ENCODE measurements around the gene PIK3R6. TPM values are rescaled to one million over a fixed set of nuclear protein-coding genes. Genes with fewer than 3 reads are reported as not detected.

Gene PIK3R6
- total and polyA plus RNA-seq, 4 experiments from 2014 or later: 0.13 to 0.47 (median 0.21) TPM

DNA sequence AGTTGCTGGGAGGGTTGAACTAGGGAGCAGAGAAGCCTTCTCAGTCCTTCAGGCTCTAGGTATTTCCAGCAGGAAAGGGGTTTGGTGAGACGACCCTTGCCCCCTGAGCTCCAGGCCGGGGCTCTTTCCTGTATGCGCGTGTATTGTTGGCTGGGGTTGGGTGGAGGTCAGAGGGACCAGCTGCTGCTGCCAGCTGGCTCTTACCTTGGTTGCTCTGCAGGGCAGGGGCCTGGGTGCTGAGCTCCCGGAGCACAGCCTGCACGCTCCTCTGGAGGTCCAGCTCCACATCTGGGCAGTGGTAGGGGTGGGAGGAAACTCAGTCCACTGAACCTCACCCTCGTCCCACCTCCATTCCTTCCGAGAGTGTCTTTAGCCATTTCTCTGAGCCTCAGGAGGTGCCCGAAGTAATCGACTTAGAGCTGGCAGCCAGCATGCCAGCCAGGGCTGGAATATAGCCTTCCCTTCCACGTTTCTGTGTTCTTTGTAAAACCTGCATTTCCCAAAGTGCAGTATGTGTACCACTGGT is 28.0 kb downstream of the PIK3R6 start:
- Mint-ChIP-seq H3K4me3 (no peak overlapping the region), H3K27me3 (no peaks in the 10 kb centered on the region), H3K36me3 (peaks cover 0 to 10% of the 10 kb centered on the region in 2 donors), H3K4me1 (no peaks in the 10 kb centered on the region), H3K9me3 (peaks cover 0 to 3% (median 0%) of the 10 kb centered on the region in 8 donors), H3K27ac (peak overlapping the region in 1 of 7 donors; percentile 53)
- H3K27ac ChIP-seq (ENCODE audit: low read depth, low read length): no peak overlapping the region
- no peaks in the 10 kb centered on the region for H3K9me3 ChIP-seq (ENCODE audit: control insufficient read depth in 1 of 2, low read length in 2 of 2)
- H3K4me1 ChIP-seq (ENCODE audit: insufficient read depth, low read length): no peaks in the 10 kb centered on the region
- ChIA-PET POLR2A (ENCODE audit: partially characterized antibody) (no interaction called here), CTCF (ENCODE audit: partially characterized antibody) (no interaction called here)
- H3K36me3 ChIP-seq (ENCODE audit: insufficient read depth, low read length): no peaks in the 10 kb centered on the region
- intact Hi-C loops (cut with micrococcal nuclease): no loop called here
- no peaks in the 10 kb centered on the region for H3K27me3 ChIP-seq (ENCODE audit: insufficient read depth, low read length)
- DNase-seq: no peak
- no peak overlapping the region for H3K4me3 ChIP-seq (ENCODE audit: low read length in 2 of 2)

- Mint-ChIP-seq H3K4me3 (no peak overlapping the region), H3K27ac (no peak overlapping the region), H3K4me1 (no peaks in the 10 kb centered on the region), H3K27me3 (no peaks in the 10 kb centered on the region), H3K9me3 (peaks cover 0 to 3% (median 0%) of the 10 kb centered on the region in 8 donors), H3K36me3 (peaks cover 0 to 10% of the 10 kb centered on the region in 2 donors)
- ChIA-PET POLR2A (ENCODE audit: partially characterized antibody) (no interaction called here), CTCF (ENCODE audit: partially characterized antibody) (no interaction called here)
- H3K9me3 ChIP-seq (ENCODE audit: control insufficient read depth in 1 of 2, low read length in 2 of 2): no peaks in the 10 kb centered on the region
- DNase-seq: no peak
- no peak overlapping the region for H3K27ac ChIP-seq (ENCODE audit: low read depth, low read length)
- H3K4me1 ChIP-seq (ENCODE audit: insufficient read depth, low read length): no peaks in the 10 kb centered on the region
- H3K36me3 ChIP-seq (ENCODE audit: insufficient read depth, low read length): no peaks in the 10 kb centered on the region
- intact Hi-C loops (cut with micrococcal nuclease): no loop called here
- H3K4me3 ChIP-seq (ENCODE audit: low read length in 2 of 2): no peak overlapping the region
- no peaks in the 10 kb centered on the region for H3K27me3 ChIP-seq (ENCODE audit: insufficient read depth, low read length)
These were observed 28.9 kb downstream of the PIK3R6 start for GRCh38 chr17:8838551-8839095.

DNA sequence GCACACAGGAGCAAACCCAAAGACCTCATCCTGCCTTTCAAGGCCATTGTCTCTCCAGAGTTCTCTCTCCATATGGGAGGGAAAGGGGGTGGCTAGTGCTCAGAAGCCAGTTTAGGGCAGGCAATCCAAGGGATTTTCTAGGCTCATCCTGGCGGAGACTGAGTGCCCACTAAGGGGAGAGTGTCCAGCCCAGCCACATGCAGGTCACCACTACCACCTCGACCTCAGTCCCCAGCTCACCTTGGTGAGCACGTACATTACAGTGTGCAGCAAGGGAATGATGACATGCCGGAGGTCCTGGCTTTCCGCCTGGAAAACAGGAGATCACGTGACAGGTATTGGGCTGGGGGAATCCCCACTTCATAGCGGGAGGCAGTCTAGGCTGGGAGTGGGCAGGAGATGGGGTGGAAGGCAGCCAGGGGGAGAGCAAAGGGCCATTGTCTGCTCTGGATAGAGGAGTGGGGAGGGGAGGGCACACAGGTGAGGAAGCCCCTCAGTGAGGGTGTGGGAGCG is 29.9 kb downstream of the PIK3R6 start:
- H3K4me1 ChIP-seq (ENCODE audit: insufficient read depth, low read length): no peaks in the 10 kb centered on the region
- H3K36me3 Mint-ChIP-seq: peaks cover 0 to 10% of the 10 kb centered on the region in 2 donors
- intact Hi-C loops (cut with micrococcal nuclease): no loop called here
- H3K36me3 ChIP-seq (ENCODE audit: insufficient read depth, low read length): no peaks in the 10 kb centered on the region
- CTCF ChIA-PET (ENCODE audit: partially characterized antibody): no interaction called here
- POLR2A ChIA-PET (ENCODE audit: partially characterized antibody): no interaction called here
- H3K27me3 Mint-ChIP-seq: no peaks in the 10 kb centered on the region
- no peaks in the 10 kb centered on the region for H3K9me3 ChIP-seq (ENCODE audit: control insufficient read depth in 1 of 2, low read length in 2 of 2)
- H3K27ac ChIP-seq (ENCODE audit: low read depth, low read length): no peak overlapping the region
- H3K4me3 ChIP-seq (ENCODE audit: low read length in 2 of 2): no peak overlapping the region
- H3K27me3 ChIP-seq (ENCODE audit: insufficient read depth, low read length): no peaks in the 10 kb centered on the region
- H3K9me3 Mint-ChIP-seq: peaks cover 0 to 3% (median 0%) of the 10 kb centered on the region in 8 donors
- H3K27ac Mint-ChIP-seq: no peak overlapping the region
- no peak overlapping the region for H3K4me3 Mint-ChIP-seq
- no peak for DNase-seq
- no peaks in the 10 kb centered on the region for H3K4me1 Mint-ChIP-seq

DNA sequence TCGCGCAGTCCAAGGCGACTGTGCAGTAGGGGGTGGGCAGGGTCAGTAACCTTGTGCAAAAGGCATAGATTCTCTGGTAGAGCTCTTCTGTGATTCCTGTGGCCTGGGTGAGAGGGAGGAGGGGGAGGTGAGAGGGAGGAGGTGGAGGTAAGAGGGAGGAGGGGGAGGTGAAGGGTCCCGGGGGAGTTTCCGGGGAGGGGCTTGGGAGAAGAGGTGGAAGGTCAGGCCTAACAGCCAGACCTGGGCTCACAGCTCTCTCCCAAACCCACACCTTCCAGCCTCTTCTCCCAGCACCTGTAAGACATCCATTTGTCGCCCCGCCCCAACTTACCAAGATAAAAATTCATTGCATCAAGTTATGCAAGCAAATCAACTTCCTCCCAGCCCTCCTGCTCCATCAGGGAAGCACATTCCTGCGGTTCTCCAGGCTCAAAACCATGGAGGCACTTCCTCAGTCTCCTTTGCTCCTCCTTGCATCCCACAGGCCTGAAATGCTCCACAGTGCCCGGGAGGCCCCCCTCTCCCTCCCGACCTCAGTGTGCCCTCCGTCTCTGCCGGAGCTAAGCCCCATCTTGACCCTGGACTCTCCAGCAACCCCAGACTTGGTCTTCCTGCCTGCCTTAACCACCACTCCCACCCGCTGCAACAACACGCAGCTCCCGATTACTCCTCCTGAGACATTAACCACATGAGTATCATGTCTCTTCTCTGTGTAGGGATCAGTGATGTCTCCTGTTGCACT is 30.5 kb downstream of the PIK3R6 start:
- ChIA-PET POLR2A (ENCODE audit: partially characterized antibody) (no interaction called here), CTCF (ENCODE audit: partially characterized antibody) (no interaction called here)
- no peaks in the 10 kb centered on the region for H3K4me1 Mint-ChIP-seq
- intact Hi-C loops (cut with micrococcal nuclease): no loop called here
- H3K9me3 ChIP-seq (ENCODE audit: control insufficient read depth in 1 of 2, low read length in 2 of 2): no peaks in the 10 kb centered on the region
- H3K36me3 Mint-ChIP-seq: peaks cover 0 to 7% of the 10 kb centered on the region in 2 donors
- no peaks in the 10 kb centered on the region for H3K27me3 Mint-ChIP-seq
- DNase-seq: no peak
- H3K4me3 ChIP-seq (ENCODE audit: low read length in 2 of 2): no peak overlapping the region
- H3K9me3 Mint-ChIP-seq: peaks cover 0 to 3% (median 0%) of the 10 kb centered on the region in 8 donors
- no peaks in the 10 kb centered on the region for H3K36me3 ChIP-seq (ENCODE audit: insufficient read depth, low read length)
- no peak overlapping the region for H3K27ac ChIP-seq (ENCODE audit: low read depth, low read length)
- no peaks in the 10 kb centered on the region for H3K27me3 ChIP-seq (ENCODE audit: insufficient read depth, low read length)
- no peak overlapping the region for H3K4me3 Mint-ChIP-seq
- H3K27ac Mint-ChIP-seq: no peak overlapping the region
- H3K4me1 ChIP-seq (ENCODE audit: insufficient read depth, low read length): no peaks in the 10 kb centered on the region

DNA sequence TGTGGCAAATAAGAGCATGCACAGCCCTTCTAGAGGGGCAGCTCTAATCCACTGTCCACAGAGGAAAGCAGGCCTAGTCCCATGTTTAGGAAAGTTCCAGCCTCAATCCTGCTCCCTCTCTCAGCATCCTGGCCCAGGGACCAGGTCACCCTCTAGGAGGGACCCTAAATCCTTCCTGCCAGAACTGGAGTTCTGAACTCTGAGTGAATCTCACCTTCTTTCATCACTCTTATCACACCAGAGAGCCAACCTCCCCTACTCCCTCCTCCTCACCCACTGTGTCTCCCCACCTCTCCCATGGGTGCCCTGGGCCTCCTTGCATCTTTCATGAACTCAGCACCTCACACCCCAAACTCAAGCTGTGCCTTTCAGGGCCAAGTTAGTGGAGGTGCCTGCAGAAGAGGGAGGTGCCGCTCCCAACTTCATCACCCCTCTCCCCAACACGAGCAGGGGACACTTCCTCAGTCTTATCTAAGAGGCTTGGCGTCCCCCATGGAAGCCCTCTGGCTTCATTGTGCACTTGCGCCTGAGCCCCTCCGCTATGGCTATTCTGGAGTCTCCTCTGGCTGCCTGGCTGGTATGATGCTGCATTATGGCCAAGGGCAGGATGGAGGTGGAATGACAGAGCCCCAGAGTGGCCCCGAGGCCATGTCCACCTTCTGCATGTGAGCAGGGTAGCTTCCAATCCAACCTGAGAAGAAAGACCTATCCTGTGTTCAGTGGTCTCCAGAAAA is 31.7 kb downstream of the PIK3R6 start:
- intact Hi-C loops (cut with micrococcal nuclease): no loop called here
- POLR2A ChIA-PET (ENCODE audit: partially characterized antibody): no interaction called here
- Histone ChIP-seq H3K36me3 (ENCODE audit: insufficient read depth, low read length) (no peaks in the 10 kb centered on the region), H3K9me3 (ENCODE audit: control insufficient read depth in 1 of 2, low read length in 2 of 2) (no peaks in the 10 kb centered on the region), H3K4me3 (ENCODE audit: low read length in 2 of 2) (no peak overlapping the region), H3K27ac (ENCODE audit: low read depth, low read length) (no peak overlapping the region), H3K27me3 (ENCODE audit: insufficient read depth, low read length) (no peaks in the 10 kb centered on the region), H3K4me1 (ENCODE audit: insufficient read depth, low read length) (no peaks in the 10 kb centered on the region)
- peaks cover 0 to 7% of the 10 kb centered on the region in 2 donors for H3K36me3 Mint-ChIP-seq
- no peak for DNase-seq
- H3K4me3 Mint-ChIP-seq: no peak overlapping the region
- CTCF ChIA-PET (ENCODE audit: partially characterized antibody): no interaction called here
- H3K9me3 Mint-ChIP-seq: peaks cover 0 to 3% (median 0%) of the 10 kb centered on the region in 8 donors
- no peaks in the 10 kb centered on the region for H3K4me1 Mint-ChIP-seq
- no peak overlapping the region for H3K27ac Mint-ChIP-seq
- H3K27me3 Mint-ChIP-seq: no peaks in the 10 kb centered on the region

DNA sequence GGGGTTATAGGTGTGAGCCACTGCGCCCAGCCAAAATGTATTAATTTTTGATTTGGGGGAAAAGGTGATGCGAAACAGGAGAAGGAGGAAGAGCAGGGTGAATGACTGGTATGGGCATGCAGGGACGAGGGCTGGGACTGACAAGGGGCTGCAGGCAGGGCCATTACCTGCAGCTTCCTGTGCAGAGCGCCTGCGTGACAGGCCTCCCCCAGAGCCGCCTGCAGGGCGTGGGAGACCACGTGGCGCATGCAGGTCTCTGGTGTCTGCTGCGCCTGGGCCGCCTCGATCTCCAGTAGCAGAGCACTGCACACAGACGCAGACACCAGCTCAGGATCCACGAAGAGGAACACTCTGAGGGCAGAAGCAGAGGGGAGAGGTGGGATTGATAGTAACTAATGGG is 32.4 kb downstream of the PIK3R6 start:
- Mint-ChIP-seq H3K27ac (no peak overlapping the region), H3K27me3 (no peaks in the 10 kb centered on the region), H3K9me3 (peaks cover 0 to 3% (median 0%) of the 10 kb centered on the region in 8 donors), H3K36me3 (peaks cover 0 to 7% of the 10 kb centered on the region in 2 donors), H3K4me1 (no peaks in the 10 kb centered on the region), H3K4me3 (no peak overlapping the region)
- ChIA-PET CTCF (ENCODE audit: partially characterized antibody) (interaction anchor here (1.9 kb wide), 1 partner anchor 70 kb away, joined by 3 read pairs; no protein-coding TSS in a partner anchor), POLR2A (ENCODE audit: partially characterized antibody) (no interaction called here)
- Histone ChIP-seq H3K27me3 (ENCODE audit: insufficient read depth, low read length) (no peaks in the 10 kb centered on the region), H3K36me3 (ENCODE audit: insufficient read depth, low read length) (no peaks in the 10 kb centered on the region), H3K27ac (ENCODE audit: low read depth, low read length) (no peak overlapping the region), H3K9me3 (ENCODE audit: control insufficient read depth in 1 of 2, low read length in 2 of 2) (no peaks in the 10 kb centered on the region), H3K4me1 (ENCODE audit: insufficient read depth, low read length) (no peaks in the 10 kb centered on the region), H3K4me3 (ENCODE audit: low read length in 2 of 2) (no peak overlapping the region)
- intact Hi-C loops (cut with micrococcal nuclease): no loop called here
- DNase-seq: no peak

DNA sequence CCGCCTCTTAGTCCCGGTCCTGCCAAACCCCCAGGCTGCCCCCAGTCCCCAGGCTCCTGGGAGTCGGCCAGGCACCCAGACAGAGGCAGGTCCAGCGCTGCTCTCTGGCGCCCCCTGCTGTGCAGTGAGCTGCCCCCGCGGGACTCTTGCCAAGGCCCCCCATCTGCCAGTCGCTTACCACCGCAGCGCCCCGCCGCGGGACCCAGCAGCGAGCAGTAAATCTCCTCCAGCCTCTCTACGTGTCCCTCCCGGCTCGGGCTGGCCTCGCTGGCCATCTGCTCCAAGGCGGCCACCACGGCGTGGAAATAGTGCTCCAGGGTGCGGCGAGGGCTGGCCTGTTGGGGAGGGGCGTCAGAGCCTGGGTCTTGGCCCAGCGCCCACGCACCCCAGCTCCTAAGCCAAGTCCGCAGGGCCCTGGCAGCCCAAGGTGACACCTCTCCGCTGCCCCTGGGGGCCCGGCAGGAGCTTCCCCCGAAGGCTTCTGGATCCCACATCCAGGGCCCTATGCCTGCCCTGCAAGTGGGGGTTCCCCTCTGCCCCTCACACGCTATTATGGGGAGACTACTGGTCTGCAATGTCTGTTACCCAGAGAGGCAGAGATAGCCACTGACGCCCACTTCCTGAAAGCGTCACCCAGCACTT is 34.6 kb downstream of the PIK3R6 start:
- no peaks in the 10 kb centered on the region for H3K9me3 ChIP-seq (ENCODE audit: control insufficient read depth in 1 of 2, low read length in 2 of 2)
- Mint-ChIP-seq H3K4me1 (no peaks in the 10 kb centered on the region), H3K27ac (no peak overlapping the region), H3K27me3 (no peaks in the 10 kb centered on the region), H3K9me3 (peaks cover 0 to 3% (median 0%) of the 10 kb centered on the region in 8 donors), H3K36me3 (peaks cover 0 to 7% of the 10 kb centered on the region in 2 donors), H3K4me3 (no peak overlapping the region)
- peak in 1 of 5 donors; percentile 6 for DNase-seq
- no peak overlapping the region for H3K4me3 ChIP-seq (ENCODE audit: low read length in 2 of 2)
- intact Hi-C loops (cut with micrococcal nuclease): no loop called here
- no peaks in the 10 kb centered on the region for H3K36me3 ChIP-seq (ENCODE audit: insufficient read depth, low read length)
- ChIA-PET POLR2A (ENCODE audit: partially characterized antibody) (no interaction called here), CTCF (ENCODE audit: partially characterized antibody) (interaction anchor here (0.7 to 2.5 kb wide), 7 partner anchors 8 to 170 kb away, joined by 3 to 6 read pairs (median 4); no protein-coding TSS in a partner anchor)
- H3K27me3 ChIP-seq (ENCODE audit: insufficient read depth, low read length): no peaks in the 10 kb centered on the region
- no peak overlapping the region for H3K27ac ChIP-seq (ENCODE audit: low read depth, low read length)
- H3K4me1 ChIP-seq (ENCODE audit: insufficient read depth, low read length): no peaks in the 10 kb centered on the region
